ENCODE measurements around the gene ARHGAP26. TPM values are rescaled to one million over a fixed set of nuclear protein-coding genes. Genes with fewer than 3 reads are reported as not detected.
"Not testable (repeated sequence)": the region's sequence is repeated elsewhere in the genome, so short reads cannot be mapped to it uniquely, and the experiment has no call there.

The ARHGAP26 gene
- total RNA-seq, 5 donors from 2014 or later (not counting 1 experiment from before 2014, with no cell fraction given): 22.8 to 49.3 (median 28.3) TPM

DNA sequence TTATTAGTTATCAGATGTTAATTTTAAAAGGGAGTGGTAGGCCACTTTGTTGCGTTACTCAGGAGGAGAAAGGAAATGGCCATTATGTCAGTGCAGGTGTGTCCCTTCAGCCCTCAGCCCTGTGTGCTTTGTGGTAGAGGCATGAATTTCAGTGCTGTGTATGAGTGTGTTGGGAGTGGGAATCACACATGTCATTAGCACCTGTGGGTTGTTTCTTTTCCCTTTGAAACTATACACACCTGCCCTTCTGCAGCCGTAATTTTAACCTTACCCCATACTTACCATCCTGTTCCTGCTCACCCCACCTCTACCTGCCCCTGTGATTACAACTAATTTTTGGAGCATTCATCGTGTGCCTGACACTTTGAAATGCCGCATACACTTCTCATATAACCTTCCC, 156.4 kb downstream of the ARHGAP26 start:
- ChIA-PET CTCF (interaction anchor here (0.8 to 0.9 kb wide), 2 partner anchors 17 to 76 kb away, joined by 3 to 4 read pairs; no protein-coding TSS in a partner anchor), POLR2A (interaction anchor here in 1 of 2 donors (0.6 kb wide), 1 partner anchor 410 kb away, joined by 3 read pairs; no protein-coding TSS in a partner anchor)
- Histone ChIP-seq H3K4me1 (ENCODE audit: control insufficient read depth in 1 of 2, extremely low read depth in 1 of 2, insufficient read depth in 2 of 2, low read length in 2 of 2) (peaks cover 4 to 27% of the 10 kb centered on the region in 2 experiments), H3K27ac (ENCODE audit: low read length) (no peak overlapping the region), H3K27me3 (replicated peaks in 1 of 2; ENCODE audit: control insufficient read depth in 2 of 2, extremely low read depth in 1 of 2, insufficient read depth in 2 of 2, low read length in 1 of 2) (no peaks in the 10 kb centered on the region), H3K9me3 (no peaks in the 10 kb centered on the region), H3K4me3 (ENCODE audit: control insufficient read depth in 1 of 2, extremely low read depth in 1 of 2, low read length in 1 of 2) (no peak overlapping the region), H3K36me3 (ENCODE audit: control insufficient read depth in 2 of 2, extremely low read depth in 1 of 2, insufficient read depth in 1 of 2, low read length in 1 of 2) (peaks cover 0 to 4% of the 10 kb centered on the region in 2 donors)
- ATAC-seq (replicated peaks in 1 of 4): no peak
- Mint-ChIP-seq H3K27ac (no peak overlapping the region), H3K27me3 (no peaks in the 10 kb centered on the region), H3K4me3 (no peak overlapping the region), H3K36me3 (peaks cover 35% of the 10 kb centered on the region), H3K4me1 (peaks cover 29 to 63% (median 51%) of the 10 kb centered on the region in 3 donors), H3K9me3 (no peaks in the 10 kb centered on the region)
- DNase-seq: no peak
- 83% methylated on average over 1 of the region's 4 CpGs for WGBS (ENCODE audit: insufficient coverage)

DNA sequence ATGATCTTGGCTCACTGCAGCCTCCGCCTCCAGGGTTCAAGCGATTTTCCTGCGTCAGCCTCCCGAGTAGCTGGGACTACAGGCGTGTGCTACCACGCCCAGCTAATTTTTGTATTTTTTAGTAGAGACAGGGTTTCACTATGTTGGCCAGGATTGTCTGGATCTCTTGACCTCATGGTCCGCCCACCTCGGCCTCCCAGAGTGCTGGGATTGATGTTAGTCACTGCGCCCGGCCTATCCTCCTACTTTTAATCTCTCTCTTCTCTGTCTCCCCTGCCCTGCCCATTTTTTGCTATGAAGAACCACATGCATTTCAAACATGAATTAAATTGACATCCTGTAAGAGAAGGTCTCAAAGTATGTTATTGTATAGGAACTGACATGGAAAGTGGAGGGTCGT, 158.8 kb downstream of the ARHGAP26 start:
- H3K4me3 Mint-ChIP-seq; H3K4me3 ChIP-seq (ENCODE audit: control insufficient read depth in 1 of 2, extremely low read depth in 1 of 2, low read length in 1 of 2); DNase-seq; H3K27me3 Mint-ChIP-seq; H3K9me3 Mint-ChIP-seq; H3K27me3 ChIP-seq (replicated peaks in 1 of 2; ENCODE audit: control insufficient read depth in 2 of 2, extremely low read depth in 1 of 2, insufficient read depth in 2 of 2, low read length in 1 of 2); ATAC-seq (replicated peaks in 1 of 4); CTCF ChIA-PET; H3K9me3 ChIP-seq: not testable (repeated sequence)
- peak overlapping the region in 1 of 2 donors; percentile 72 for H3K27ac Mint-ChIP-seq
- peaks cover 58% of the 10 kb centered on the region for H3K36me3 Mint-ChIP-seq
- Histone ChIP-seq H3K4me1 (ENCODE audit: control insufficient read depth in 1 of 2, extremely low read depth in 1 of 2, insufficient read depth in 2 of 2, low read length in 2 of 2) (peaks cover 9 to 30% of the 10 kb centered on the region in 2 experiments), H3K36me3 (ENCODE audit: control insufficient read depth in 2 of 2, extremely low read depth in 1 of 2, insufficient read depth in 1 of 2, low read length in 1 of 2) (peaks cover 0 to 16% of the 10 kb centered on the region in 2 donors), H3K27ac (ENCODE audit: low read length) (peak overlapping the region; percentile 49)
- H3K4me1 Mint-ChIP-seq: peaks cover 36 to 50% (median 45%) of the 10 kb centered on the region in 3 donors
- 100% methylated on average over 4 of the region's 11 CpGs for WGBS (ENCODE audit: insufficient coverage)
- POLR2A ChIA-PET: interaction anchor here in 1 of 2 donors (0.6 kb wide), 1 partner anchor 17 kb away, joined by 4 read pairs; no protein-coding TSS in a partner anchor

DNA sequence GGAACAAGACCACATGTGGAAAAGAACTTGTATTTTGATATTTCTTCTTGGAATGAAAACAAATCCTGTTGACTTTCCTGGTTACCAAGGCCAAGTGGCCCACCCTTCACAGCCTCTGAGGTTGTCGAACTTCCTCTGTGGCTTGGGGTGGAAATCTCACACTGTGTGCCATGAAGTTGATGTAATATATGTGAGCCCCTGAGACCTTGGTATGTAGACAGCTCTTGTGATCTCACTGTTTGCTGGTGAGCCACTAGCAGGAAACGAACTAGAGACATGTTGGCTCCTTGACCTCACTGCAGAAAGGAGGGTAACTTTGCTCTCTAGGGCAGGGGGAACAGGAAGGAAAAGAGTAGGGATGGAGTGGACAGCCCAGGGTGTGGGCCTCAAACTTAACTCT, 159.4 kb downstream of the ARHGAP26 start:
- Histone ChIP-seq H3K4me1 (ENCODE audit: control insufficient read depth in 1 of 2, extremely low read depth in 1 of 2, insufficient read depth in 2 of 2, low read length in 2 of 2) (peaks cover 11 to 25% of the 10 kb centered on the region in 2 experiments), H3K27ac (ENCODE audit: low read length) (peak overlapping the region; percentile 61), H3K9me3 (no peaks in the 10 kb centered on the region), H3K27me3 (replicated peaks in 1 of 2; ENCODE audit: control insufficient read depth in 2 of 2, extremely low read depth in 1 of 2, insufficient read depth in 2 of 2, low read length in 1 of 2) (no peaks in the 10 kb centered on the region), H3K4me3 (ENCODE audit: control insufficient read depth in 1 of 2, extremely low read depth in 1 of 2, low read length in 1 of 2) (no peak overlapping the region), H3K36me3 (ENCODE audit: control insufficient read depth in 2 of 2, extremely low read depth in 1 of 2, insufficient read depth in 1 of 2, low read length in 1 of 2) (peaks cover 0 to 20% of the 10 kb centered on the region in 2 donors)
- H3K4me1 Mint-ChIP-seq: peaks cover 36 to 48% (median 43%) of the 10 kb centered on the region in 3 donors
- DNase-seq (peak in 25 of 35 experiments; percentile 1 to 68 (median 22)), ATAC-seq (replicated peaks in 1 of 4) (peak in 2 of 4 experiments; percentile 72 to 76)
- H3K36me3 Mint-ChIP-seq: peaks cover 62% of the 10 kb centered on the region
- H3K4me3 Mint-ChIP-seq: no peak overlapping the region
- H3K27me3 Mint-ChIP-seq: no peaks in the 10 kb centered on the region
- 45% methylated on average over 1 of the region's 2 CpGs for WGBS (ENCODE audit: insufficient coverage)
- peak overlapping the region; percentile 73 to 77 for H3K27ac Mint-ChIP-seq
- H3K9me3 Mint-ChIP-seq: no peaks in the 10 kb centered on the region
- POLR2A ChIA-PET: no interaction called here
- CTCF ChIA-PET: no interaction called here

DNA sequence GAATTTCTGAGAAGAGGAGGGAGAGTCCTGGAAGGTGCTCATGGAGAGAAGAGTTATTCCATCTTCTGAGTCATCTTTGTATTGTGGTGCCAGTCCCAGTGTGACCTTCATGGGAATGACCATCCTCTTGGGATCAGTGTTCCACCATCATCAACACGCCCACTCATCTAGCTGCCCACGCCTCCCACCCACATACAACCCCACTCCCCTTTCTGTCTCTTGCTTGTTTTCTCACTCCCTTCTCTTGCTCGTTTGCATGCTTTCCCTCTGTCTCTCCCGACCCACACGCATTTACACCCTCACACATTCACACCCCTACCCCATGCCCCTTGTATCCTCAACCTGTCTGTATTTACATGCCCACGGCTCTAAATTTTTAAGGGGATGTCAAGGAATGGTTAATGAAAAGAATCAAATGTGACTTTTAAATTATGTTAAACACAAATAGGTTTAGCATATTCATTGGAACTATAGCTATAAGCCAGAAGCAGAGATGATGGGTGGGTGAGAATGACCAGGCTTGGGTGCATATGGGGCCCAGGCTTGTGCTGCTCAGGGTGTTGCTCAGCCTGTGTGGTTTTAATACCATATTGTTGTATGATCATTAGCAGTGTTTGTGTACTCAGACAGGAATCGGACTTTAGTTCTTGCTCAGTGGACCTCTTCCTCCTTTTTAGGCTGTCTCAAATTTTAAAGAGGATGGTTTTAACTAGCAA, 160.4 kb downstream of the ARHGAP26 start:
- H3K36me3 ChIP-seq (ENCODE audit: control insufficient read depth in 2 of 2, extremely low read depth in 1 of 2, insufficient read depth in 1 of 2, low read length in 1 of 2): peaks cover 0 to 20% of the 10 kb centered on the region in 2 donors
- H3K4me1 ChIP-seq (ENCODE audit: control insufficient read depth in 1 of 2, extremely low read depth in 1 of 2, insufficient read depth in 2 of 2, low read length in 2 of 2): peaks cover 13 to 24% of the 10 kb centered on the region in 2 experiments
- H3K36me3 Mint-ChIP-seq: peaks cover 64% of the 10 kb centered on the region
- no peaks in the 10 kb centered on the region for H3K9me3 Mint-ChIP-seq
- ATAC-seq (replicated peaks in 1 of 4): no peak
- no peak overlapping the region for H3K4me3 Mint-ChIP-seq
- peaks cover 38 to 44% (median 39%) of the 10 kb centered on the region in 3 donors for H3K4me1 Mint-ChIP-seq
- WGBS (ENCODE audit: insufficient coverage): 87% methylated on average over 3 of the region's 7 CpGs
- peak overlapping the region; percentile 61 for H3K27ac ChIP-seq (ENCODE audit: low read length)
- peak overlapping the region; percentile 12 to 63 for H3K27ac Mint-ChIP-seq
- no peaks in the 10 kb centered on the region for H3K27me3 ChIP-seq (replicated peaks in 1 of 2; ENCODE audit: control insufficient read depth in 2 of 2, extremely low read depth in 1 of 2, insufficient read depth in 2 of 2, low read length in 1 of 2)
- ChIA-PET POLR2A (interaction anchor here in 1 of 2 donors (0.6 kb wide), 1 partner anchor 296 kb away, joined by 3 read pairs; no protein-coding TSS in a partner anchor), CTCF (interaction anchor here in 1 of 2 donors (1.2 kb wide), 1 partner anchor 72 kb away, joined by 3 read pairs; no protein-coding TSS in a partner anchor)
- no peak overlapping the region for H3K4me3 ChIP-seq (ENCODE audit: control insufficient read depth in 1 of 2, extremely low read depth in 1 of 2, low read length in 1 of 2)
- no peaks in the 10 kb centered on the region for H3K9me3 ChIP-seq
- H3K27me3 Mint-ChIP-seq: no peaks in the 10 kb centered on the region
- DNase-seq: no peak

DNA sequence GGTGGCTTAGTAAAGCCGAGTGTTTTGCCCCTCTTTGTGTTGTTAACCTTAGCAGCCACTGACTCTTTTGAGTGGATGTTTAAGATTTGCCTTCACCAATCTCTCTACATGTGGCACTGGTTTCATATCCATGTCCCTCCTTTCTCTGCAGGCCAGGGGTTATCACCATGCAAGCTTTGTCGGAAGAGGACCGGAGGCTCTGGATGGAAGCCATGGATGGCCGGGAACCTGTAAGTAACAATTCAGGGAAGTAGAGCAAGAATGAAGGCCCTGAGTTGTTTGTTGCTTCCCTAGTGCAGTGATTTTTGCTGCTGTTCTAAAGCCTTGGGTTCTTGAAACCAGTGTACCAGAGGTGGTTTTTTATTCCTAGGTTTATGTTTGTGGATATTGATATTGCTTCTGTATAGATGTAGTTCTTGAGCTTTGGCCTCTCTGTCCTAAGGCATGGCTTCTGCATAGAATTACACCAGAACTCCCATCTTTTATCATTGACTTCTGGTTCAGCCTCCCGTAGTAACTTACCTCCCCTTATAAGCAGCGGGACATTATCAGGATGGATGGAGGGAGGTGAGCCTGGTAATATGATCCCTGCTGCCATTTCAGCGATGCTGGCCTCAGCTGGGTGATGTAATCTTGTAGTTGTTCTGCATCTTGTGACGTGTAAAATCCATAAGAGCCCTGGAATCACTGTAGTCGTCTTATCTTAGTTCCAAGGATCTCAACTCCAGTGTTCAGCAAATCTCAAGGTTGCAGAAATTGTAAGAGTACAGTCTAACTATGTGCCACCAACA, 161.9 kb downstream of the ARHGAP26 start:
- H3K36me3 Mint-ChIP-seq: peaks cover 65% of the 10 kb centered on the region
- no peaks in the 10 kb centered on the region for H3K9me3 Mint-ChIP-seq
- ATAC-seq (replicated peaks in 1 of 4) (no peak), DNase-seq (no peak)
- H3K27ac Mint-ChIP-seq: peak overlapping the region in 1 of 2 donors; percentile 29
- Histone ChIP-seq H3K9me3 (no peaks in the 10 kb centered on the region), H3K27ac (ENCODE audit: low read length) (no peak overlapping the region), H3K4me3 (ENCODE audit: control insufficient read depth in 1 of 2, extremely low read depth in 1 of 2, low read length in 1 of 2) (no peak overlapping the region), H3K36me3 (ENCODE audit: control insufficient read depth in 2 of 2, extremely low read depth in 1 of 2, insufficient read depth in 1 of 2, low read length in 1 of 2) (peaks cover 0 to 20% of the 10 kb centered on the region in 2 donors), H3K4me1 (ENCODE audit: control insufficient read depth in 1 of 2, extremely low read depth in 1 of 2, insufficient read depth in 2 of 2, low read length in 2 of 2) (peaks cover 15 to 23% of the 10 kb centered on the region in 2 experiments), H3K27me3 (replicated peaks in 1 of 2; ENCODE audit: control insufficient read depth in 2 of 2, extremely low read depth in 1 of 2, insufficient read depth in 2 of 2, low read length in 1 of 2) (no peaks in the 10 kb centered on the region)
- ChIA-PET POLR2A (no interaction called here), CTCF (no interaction called here)
- 100% methylated on average over 5 of the region's 9 CpGs for WGBS (ENCODE audit: insufficient coverage)
- H3K4me3 Mint-ChIP-seq: no peak overlapping the region
- no peaks in the 10 kb centered on the region for H3K27me3 Mint-ChIP-seq
- peaks cover 35 to 39% (median 37%) of the 10 kb centered on the region in 3 donors for H3K4me1 Mint-ChIP-seq
